Natural killer cell (primary cell): ENCODE data around the gene DNAH6. TPM values are rescaled to one million over a fixed set of nuclear protein-coding genes. Genes with fewer than 3 reads are reported as not detected.

Experiments used
- ATAC-seq, 3 donors: fragments of 150-1000 bp in 2 of 3; fragments of 200-7000 bp in 1 of 3; cut with Tn5 transposase; 1 replicate in 1 of 3; 2 replicates in 2 of 3; pipeline ENCODE4 v1.10.0; 2021; ENCODE audit warnings: mild to moderate bottlenecking in 2 of 3, moderate library complexity in 2 of 3
- DNase-seq, 2 donors: peaks; one replicate each; pipeline versions ENCODE4 v3.0.0 to v3.0.0-alpha.2; 2013 to 2021; ENCODE audit warnings: mixed read lengths in 1 of 2
- H3K27ac ChIP-seq: one replicate; pipeline ENCODE4 v1.5.1; 2013; ENCODE audit warnings: mild to moderate bottlenecking, low read length
- H3K27me3 ChIP-seq: one replicate; pipeline ENCODE4 v1.6.1; 2013; ENCODE audit warnings: low read length; ENCODE audit not compliant: control insufficient read depth, insufficient read depth
- H3K36me3 ChIP-seq: one replicate; pipeline ENCODE4 v1.6.1; 2013; ENCODE audit warnings: low read length; ENCODE audit not compliant: control insufficient read depth, insufficient read depth
- H3K4me1 ChIP-seq: one replicate; pipeline ENCODE4 v1.6.1; 2013; ENCODE audit warnings: low read length; ENCODE audit not compliant: control insufficient read depth, insufficient read depth
- H3K4me3 ChIP-seq: one replicate; pipeline ENCODE4 v1.5.1; 2013; ENCODE audit warnings: low read length
- H3K9me3 ChIP-seq: one replicate; pipeline ENCODE4 v1.6.1; 2013; ENCODE audit warnings: low read length; ENCODE audit not compliant: control insufficient read depth, insufficient read depth
- H3K27ac Mint-ChIP-seq, 2 donors: one replicate each; pipeline ENCODE4 v1.8.0; 2022; ENCODE audit warnings: mild to moderate bottlenecking in 2 of 2, mixed read lengths in 2 of 2, moderate library complexity in 1 of 2
- H3K27me3 Mint-ChIP-seq, 2 donors: one replicate each; pipeline ENCODE4 v1.8.0; 2022; ENCODE audit warnings: low read depth in 2 of 2, mixed read lengths in 2 of 2
- H3K36me3 Mint-ChIP-seq: one replicate; pipeline ENCODE4 v1.8.0; 2022; ENCODE audit warnings: mixed read lengths
- H3K4me1 Mint-ChIP-seq, 2 donors: one replicate each; pipeline ENCODE4 v1.8.0; 2022; ENCODE audit warnings: mixed read lengths in 2 of 2
- H3K4me3 Mint-ChIP-seq: one replicate; pipeline ENCODE4 v1.8.0; 2022; ENCODE audit warnings: mild to moderate bottlenecking, moderate library complexity, mixed read lengths
- H3K9me3 Mint-ChIP-seq, 2 donors: one replicate each; pipeline ENCODE4 v1.8.0; 2022; ENCODE audit warnings: mixed read lengths in 2 of 2
- WGBS: methylation state at CpG from one replicate; pipeline ENCODE4 v1.1.7; 2013; ENCODE audit warnings: missing lambda C conversion rate; ENCODE audit not compliant: insufficient coverage; 5-methylcytosine and 5-hydroxymethylcytosine counted together
- intact Hi-C: fragments of 100-400 bp; cut with micrococcal nuclease; formaldehyde crosslinking; loops from one replicate; pipeline ENCODE4 v1.14.2; 2022
- total RNA-seq, 4 donors: library from RNA; stranded (reverse); fragments of 120-200 nt in 1 of 4; gene quantifications; one replicate each; pipeline versions ENCODE4 v1.2.3 to v1.2.4, GENCODE V29; 2013 to 2022
- TF ChIP-seq, protein P1 (sequence below): fragments of 200-600 bp; IDR thresholded peaks from one replicate; pipeline ENCODE4 v1.8.0; 2022; ENCODE audit warnings: antibody characterized with exemption

The DNAH6 gene
- total RNA-seq, 3 donors from 2014 or later (not counting 1 experiment from before 2014, with no cell fraction given): 0.05 to 0.60 (median 0.32) TPM

DNA sequence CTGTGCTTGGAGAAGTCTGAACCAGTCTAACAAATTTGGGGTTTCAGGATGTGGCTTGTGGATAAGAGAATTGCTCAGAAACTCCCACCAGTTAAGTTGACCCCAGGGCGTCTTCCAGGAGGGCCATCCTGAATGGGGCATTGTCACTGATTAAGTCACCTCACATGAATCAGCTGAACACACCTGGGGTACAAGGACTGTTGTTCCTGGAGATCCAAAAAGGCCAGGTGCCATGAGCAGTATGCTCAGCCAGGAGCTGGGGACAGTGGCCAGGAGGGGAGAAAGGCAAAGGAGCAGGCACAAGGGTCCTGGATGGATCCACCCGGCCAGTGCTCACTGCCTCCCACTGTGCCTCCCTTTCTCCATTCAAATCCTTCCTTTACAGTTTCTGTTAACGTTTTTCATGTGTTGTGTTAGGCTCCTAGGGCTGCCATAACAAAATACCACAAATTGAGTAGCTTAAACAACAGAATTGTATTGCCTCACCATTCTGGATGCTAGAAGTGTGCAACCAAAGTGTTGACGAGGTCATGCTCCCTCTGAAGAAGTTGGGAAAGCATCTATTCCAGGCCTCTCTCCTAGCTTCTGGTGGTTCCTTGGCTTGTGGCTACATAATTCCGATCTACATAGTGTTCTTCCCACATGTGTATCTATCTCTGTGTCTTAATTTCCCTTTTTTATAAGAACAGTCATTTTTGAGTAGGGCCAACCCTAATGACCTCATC is 331.2 kb downstream of the DNAH6 start:
- H3K9me3 Mint-ChIP-seq: no peaks in the 10 kb centered on the region
- peak overlapping the region; percentile 88 to 95 for H3K27ac Mint-ChIP-seq
- intact Hi-C loops: loop anchor here (2.0 kb wide), 1 partner anchor 65 kb away; no protein-coding TSS in a partner anchor
- WGBS: 90% methylated on average over 5 of the region's 5 CpGs
- TF ChIP-seq, protein P1, sequence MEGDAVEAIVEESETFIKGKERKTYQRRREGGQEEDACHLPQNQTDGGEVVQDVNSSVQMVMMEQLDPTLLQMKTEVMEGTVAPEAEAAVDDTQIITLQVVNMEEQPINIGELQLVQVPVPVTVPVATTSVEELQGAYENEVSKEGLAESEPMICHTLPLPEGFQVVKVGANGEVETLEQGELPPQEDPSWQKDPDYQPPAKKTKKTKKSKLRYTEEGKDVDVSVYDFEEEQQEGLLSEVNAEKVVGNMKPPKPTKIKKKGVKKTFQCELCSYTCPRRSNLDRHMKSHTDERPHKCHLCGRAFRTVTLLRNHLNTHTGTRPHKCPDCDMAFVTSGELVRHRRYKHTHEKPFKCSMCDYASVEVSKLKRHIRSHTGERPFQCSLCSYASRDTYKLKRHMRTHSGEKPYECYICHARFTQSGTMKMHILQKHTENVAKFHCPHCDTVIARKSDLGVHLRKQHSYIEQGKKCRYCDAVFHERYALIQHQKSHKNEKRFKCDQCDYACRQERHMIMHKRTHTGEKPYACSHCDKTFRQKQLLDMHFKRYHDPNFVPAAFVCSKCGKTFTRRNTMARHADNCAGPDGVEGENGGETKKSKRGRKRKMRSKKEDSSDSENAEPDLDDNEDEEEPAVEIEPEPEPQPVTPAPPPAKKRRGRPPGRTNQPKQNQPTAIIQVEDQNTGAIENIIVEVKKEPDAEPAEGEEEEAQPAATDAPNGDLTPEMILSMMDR: no peak
- Histone ChIP-seq H3K4me1 (peaks cover 81% of the 10 kb centered on the region), H3K27me3 (no peaks in the 10 kb centered on the region), H3K36me3 (no peaks in the 10 kb centered on the region), H3K9me3 (no peaks in the 10 kb centered on the region), H3K4me3 (no peak overlapping the region), H3K27ac (peak overlapping the region; percentile 83)
- H3K27me3 Mint-ChIP-seq: no peaks in the 10 kb centered on the region
- peak overlapping the region; percentile 57 for H3K4me3 Mint-ChIP-seq
- H3K36me3 Mint-ChIP-seq: no peaks in the 10 kb centered on the region
- DNase-seq: no peak
- H3K4me1 Mint-ChIP-seq: peaks cover 73 to 76% of the 10 kb centered on the region in 2 donors
- ATAC-seq: no peak

DNA sequence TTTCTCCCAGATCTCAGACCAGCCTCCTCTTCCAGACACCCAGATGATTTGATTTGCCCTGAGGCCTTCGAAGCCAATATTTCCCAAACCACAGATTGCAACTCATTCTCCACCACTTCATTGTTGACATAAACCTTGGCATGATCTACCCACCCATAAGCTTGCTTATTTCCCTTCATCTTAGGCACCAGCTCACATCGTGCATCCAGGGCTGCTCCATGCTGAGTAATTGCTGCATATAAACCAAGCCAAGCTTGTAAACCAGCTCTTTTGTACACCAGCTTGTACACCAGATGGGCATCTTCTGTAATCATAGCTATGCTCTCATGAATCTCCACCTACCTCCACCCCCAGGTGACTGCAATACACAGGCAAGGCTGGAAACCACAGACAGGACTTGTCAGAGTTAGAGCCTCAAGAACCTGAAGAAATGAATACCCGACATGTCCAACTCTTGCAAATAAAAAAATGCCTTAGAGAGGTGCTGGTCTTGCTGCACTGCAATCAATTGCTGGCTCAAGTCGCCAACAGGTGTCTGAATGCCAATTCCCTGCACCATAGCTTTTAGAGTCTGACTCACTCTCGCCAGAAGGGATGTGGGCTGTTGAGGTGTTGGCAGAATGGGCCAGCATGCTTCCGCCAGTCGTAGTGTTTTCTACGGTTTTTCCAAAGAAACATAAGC is 333.1 kb downstream of the DNAH6 start:
- H3K27me3 Mint-ChIP-seq: no peaks in the 10 kb centered on the region
- H3K9me3 Mint-ChIP-seq: no peaks in the 10 kb centered on the region
- H3K27ac Mint-ChIP-seq: peak overlapping the region; percentile 50 to 73
- Histone ChIP-seq H3K27me3 (no peaks in the 10 kb centered on the region), H3K36me3 (no peaks in the 10 kb centered on the region), H3K9me3 (no peaks in the 10 kb centered on the region), H3K27ac (peak overlapping the region; percentile 11), H3K4me3 (no peak overlapping the region), H3K4me1 (peaks cover 67% of the 10 kb centered on the region)
- H3K36me3 Mint-ChIP-seq: peaks cover 8% of the 10 kb centered on the region
- WGBS: 72% methylated on average over 8 of the region's 8 CpGs
- TF ChIP-seq, protein P1: no peak
- H3K4me3 Mint-ChIP-seq: peak overlapping the region; percentile 17
- peaks cover 63 to 67% of the 10 kb centered on the region in 2 donors for H3K4me1 Mint-ChIP-seq
- peak in 1 of 2 donors; percentile 68 for DNase-seq
- ATAC-seq: peak in 2 of 3 donors; percentile 60 to 65
- intact Hi-C loops: no loop called here

DNA sequence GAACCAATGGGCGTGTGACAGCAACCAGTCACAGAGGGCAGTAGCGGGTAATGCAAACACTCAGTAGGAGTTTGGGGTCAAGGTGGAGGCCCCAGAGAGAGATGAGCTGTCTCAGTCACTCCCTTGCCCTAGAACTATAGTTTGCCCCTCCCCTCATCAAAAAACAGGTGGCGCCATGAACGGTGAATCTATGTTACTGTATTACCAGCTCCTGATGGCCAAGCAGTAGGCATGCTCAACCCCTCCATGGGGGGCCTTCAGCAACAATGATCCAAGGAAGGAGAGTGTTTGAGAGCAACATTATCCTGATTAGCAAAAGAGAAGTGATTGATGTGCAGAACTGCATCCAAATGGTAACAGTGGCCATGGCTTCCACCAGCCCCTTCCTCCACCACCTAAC is 334.2 kb downstream of the DNAH6 start:
- TF ChIP-seq, protein P1: no peak
- peaks cover 56% of the 10 kb centered on the region for H3K4me1 ChIP-seq
- no peaks in the 10 kb centered on the region for H3K9me3 ChIP-seq
- no peak for ATAC-seq
- Mint-ChIP-seq H3K9me3 (no peaks in the 10 kb centered on the region), H3K4me3 (no peak overlapping the region), H3K27ac (no peak overlapping the region), H3K4me1 (peaks cover 60 to 61% of the 10 kb centered on the region in 2 donors), H3K27me3 (no peaks in the 10 kb centered on the region), H3K36me3 (peaks cover 8% of the 10 kb centered on the region)
- no peaks in the 10 kb centered on the region for H3K27me3 ChIP-seq
- WGBS: 99% methylated on average over 4 of the region's 4 CpGs
- DNase-seq: no peak
- H3K27ac ChIP-seq: no peak overlapping the region
- intact Hi-C loops: no loop called here
- no peak overlapping the region for H3K4me3 ChIP-seq
- H3K36me3 ChIP-seq: no peaks in the 10 kb centered on the region
